ENCODE measurements around the gene CDC14A. TPM values are rescaled to one million over a fixed set of nuclear protein-coding genes. Genes with fewer than 3 reads are reported as not detected.
"Not testable (repeated sequence)": the region's sequence is repeated elsewhere in the genome, so short reads cannot be mapped to it uniquely, and the experiment has no call there.

CDC14A gene
- polyA plus RNA-seq, 1 donor from 2014 or later: 2.7 TPM

GRCh38 chr1:100326325-100326670 is 26.0 kb upstream of the CDC14A start:
- H3K9ac ChIP-seq (ENCODE audit: low read length); H3K9me2 ChIP-seq (ENCODE audit: insufficient read depth, low read length); H3K27ac ChIP-seq (ENCODE audit: low read length); H2AFZ ChIP-seq (ENCODE audit: low read depth, low read length); H3K36me3 ChIP-seq (ENCODE audit: insufficient read depth, low read length); H4K20me1 ChIP-seq (ENCODE audit: insufficient read depth); H3K79me2 ChIP-seq (replicated peaks; ENCODE audit: insufficient read depth, low read length); H3K9me3 ChIP-seq (ENCODE audit: low read length); H3K4me3 ChIP-seq (ENCODE audit: low read length); H3K4me2 ChIP-seq (ENCODE audit: low read length); H3K27me3 ChIP-seq (ENCODE audit: insufficient read depth, low read depth, low read length); H3F3A ChIP-seq (ENCODE audit: insufficient read depth, low read length, poor library complexity, severe bottlenecking): not testable (repeated sequence)

- Histone ChIP-seq H2AFZ (ENCODE audit: low read depth, low read length) (no peak overlapping the region), H3K36me3 (ENCODE audit: insufficient read depth, low read length) (no peaks in the 10 kb centered on the region), H3K27ac (ENCODE audit: low read length) (no peak overlapping the region), H4K20me1 (ENCODE audit: insufficient read depth) (no peaks in the 10 kb centered on the region), H3K9me3 (ENCODE audit: low read length) (no peaks in the 10 kb centered on the region), H3K79me2 (replicated peaks; ENCODE audit: insufficient read depth, low read length) (no peaks in the 10 kb centered on the region), H3K9ac (ENCODE audit: low read length) (no peak overlapping the region), H3K27me3 (ENCODE audit: insufficient read depth, low read depth, low read length) (no peaks in the 10 kb centered on the region), H3K9me2 (ENCODE audit: insufficient read depth, low read length) (no peaks in the 10 kb centered on the region), H3K4me2 (ENCODE audit: low read length) (no peak overlapping the region), H3K4me3 (ENCODE audit: low read length) (no peak overlapping the region), H3F3A (ENCODE audit: insufficient read depth, low read length, poor library complexity, severe bottlenecking) (no peaks in the 10 kb centered on the region)
- TF ChIP-seq TAF1 (IDR thresholded peaks at IDR 0.05; ENCODE audit: low read depth) (no peak), POLR2AphosphoS5 (IDR thresholded peaks at IDR 0.05) (no peak), EP300 (conservative IDR thresholded peaks at IDR 0.05; ENCODE audit: poor library complexity, severe bottlenecking) (no peak), SMC3 (conservative IDR thresholded peaks at IDR 0.05; ENCODE audit: poor library complexity) (no peak), RAD21 (conservative IDR thresholded peaks at IDR 0.05) (no peak), REST (IDR thresholded peaks at IDR 0.05; ENCODE audit: borderline replicate concordance) (no peak), MXI1 (conservative IDR thresholded peaks at IDR 0.05; ENCODE audit: poor library complexity, severe bottlenecking) (no peak), EZH2 (IDR thresholded peaks at IDR 0.05; ENCODE audit: borderline replicate concordance, insufficient read depth, low read length, poor library complexity, severe bottlenecking) (no peak)
- TF ChIP-seq, protein P1, sequence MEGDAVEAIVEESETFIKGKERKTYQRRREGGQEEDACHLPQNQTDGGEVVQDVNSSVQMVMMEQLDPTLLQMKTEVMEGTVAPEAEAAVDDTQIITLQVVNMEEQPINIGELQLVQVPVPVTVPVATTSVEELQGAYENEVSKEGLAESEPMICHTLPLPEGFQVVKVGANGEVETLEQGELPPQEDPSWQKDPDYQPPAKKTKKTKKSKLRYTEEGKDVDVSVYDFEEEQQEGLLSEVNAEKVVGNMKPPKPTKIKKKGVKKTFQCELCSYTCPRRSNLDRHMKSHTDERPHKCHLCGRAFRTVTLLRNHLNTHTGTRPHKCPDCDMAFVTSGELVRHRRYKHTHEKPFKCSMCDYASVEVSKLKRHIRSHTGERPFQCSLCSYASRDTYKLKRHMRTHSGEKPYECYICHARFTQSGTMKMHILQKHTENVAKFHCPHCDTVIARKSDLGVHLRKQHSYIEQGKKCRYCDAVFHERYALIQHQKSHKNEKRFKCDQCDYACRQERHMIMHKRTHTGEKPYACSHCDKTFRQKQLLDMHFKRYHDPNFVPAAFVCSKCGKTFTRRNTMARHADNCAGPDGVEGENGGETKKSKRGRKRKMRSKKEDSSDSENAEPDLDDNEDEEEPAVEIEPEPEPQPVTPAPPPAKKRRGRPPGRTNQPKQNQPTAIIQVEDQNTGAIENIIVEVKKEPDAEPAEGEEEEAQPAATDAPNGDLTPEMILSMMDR (IDR thresholded peaks at IDR 0.05; ENCODE audit: poor library complexity, severe bottlenecking): no peak
Measured at GRCh38 chr1:100328133-100328532, 24.2 kb upstream of the CDC14A start.

- not testable (repeated sequence) for H3K79me2 ChIP-seq (replicated peaks; ENCODE audit: insufficient read depth, low read length); H3K9me2 ChIP-seq (ENCODE audit: insufficient read depth, low read length); H4K20me1 ChIP-seq (ENCODE audit: insufficient read depth); H3K9me3 ChIP-seq (ENCODE audit: low read length); H2AFZ ChIP-seq (ENCODE audit: low read depth, low read length); H3K4me2 ChIP-seq (ENCODE audit: low read length); H3K4me3 ChIP-seq (ENCODE audit: low read length); H3F3A ChIP-seq (ENCODE audit: insufficient read depth, low read length, poor library complexity, severe bottlenecking); H3K36me3 ChIP-seq (ENCODE audit: insufficient read depth, low read length); H3K27ac ChIP-seq (ENCODE audit: low read length); H3K9ac ChIP-seq (ENCODE audit: low read length); H3K27me3 ChIP-seq (ENCODE audit: insufficient read depth, low read depth, low read length)
Measured at GRCh38 chr1:100331146-100331545, 21.2 kb upstream of the CDC14A start.
